GM18511 (cell line): ENCODE measurements around the gene DNAH8.
"Not testable (repeated sequence)": the region's sequence is repeated elsewhere in the genome, so short reads cannot be mapped to it uniquely, and the experiment has no call there.

Experiments used
- ATAC-seq: cut with Tn5 transposase; IDR thresholded peaks from one replicate; pipeline ENCODE4 v1.9.1; 2021; ENCODE audit warnings: mild to moderate bottlenecking, moderate library complexity; ENCODE audit not compliant: unreplicated experiment

Gene DNAH8

DNA sequence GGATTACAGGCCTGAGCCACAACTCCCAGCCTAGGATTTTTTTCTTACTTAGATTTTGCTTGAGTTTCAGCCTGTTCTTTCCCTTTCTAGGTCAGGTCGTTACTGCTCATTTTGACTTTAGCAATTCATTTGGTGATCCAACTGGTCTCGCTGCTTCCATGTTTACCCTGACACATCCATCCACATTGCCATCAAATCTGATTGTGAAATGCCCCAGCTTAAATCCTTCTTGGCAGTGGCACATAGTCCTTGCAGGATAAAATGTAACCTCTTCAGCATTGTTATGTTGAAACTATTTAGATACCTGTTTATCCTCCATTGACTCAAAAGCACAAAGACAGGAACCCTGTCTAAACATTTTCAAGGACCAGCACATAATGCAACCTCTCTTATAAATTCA is 77.2 kb downstream of the DNAH8 start:
- ATAC-seq, result no peak

DNA sequence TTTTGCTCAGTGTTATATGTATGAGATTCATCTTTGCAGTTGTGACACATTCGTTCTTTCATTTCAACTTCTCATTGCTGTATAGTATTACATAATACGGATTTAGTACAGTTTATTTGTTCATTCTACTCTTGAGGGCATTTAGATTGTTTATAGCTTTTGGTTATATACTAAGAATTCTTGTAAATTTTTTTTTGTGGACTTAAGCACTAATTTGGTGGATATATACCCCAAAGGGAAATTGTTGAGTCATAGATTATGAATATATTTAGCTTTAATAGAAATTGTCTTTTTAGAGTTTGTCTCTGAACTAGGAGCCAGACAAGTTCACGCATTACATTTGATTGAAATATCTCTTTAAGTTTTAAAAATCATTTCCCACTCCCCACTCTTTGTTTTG is 79.6 kb downstream of the DNAH8 start:
- ATAC-seq, result no peak

- no peak for ATAC-seq
Observed at GRCh38 chr6:38796006-38796405, 80.9 kb downstream of the DNAH8 start.

GRCh38 chr6:38796437-38796836 is 81.3 kb downstream of the DNAH8 start:
- ATAC-seq, result not testable (repeated sequence)

- ATAC-seq, result no peak
Observed at GRCh38 chr6:38796850-38797249, 81.7 kb downstream of the DNAH8 start.

DNA sequence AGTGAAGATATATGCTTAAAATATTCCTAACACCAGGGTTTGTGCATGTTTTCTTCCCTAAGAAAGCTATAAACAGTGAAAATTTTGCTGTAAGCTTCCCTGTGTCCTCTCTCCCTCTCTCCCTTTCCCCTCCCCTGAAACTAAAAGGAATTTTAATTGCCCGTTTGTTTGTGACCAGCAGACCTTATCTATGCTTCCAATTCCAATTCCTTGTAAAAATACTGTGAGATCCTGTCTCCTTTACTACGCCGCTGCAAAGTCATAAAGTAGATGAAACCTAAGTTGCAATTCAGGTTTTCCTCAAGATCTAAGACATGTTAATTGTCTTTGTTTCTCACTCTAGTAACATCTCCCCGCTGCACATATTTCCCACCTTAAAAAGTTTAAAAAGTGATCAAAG is 82.3 kb downstream of the DNAH8 start:
- ATAC-seq, result no peak

DNA sequence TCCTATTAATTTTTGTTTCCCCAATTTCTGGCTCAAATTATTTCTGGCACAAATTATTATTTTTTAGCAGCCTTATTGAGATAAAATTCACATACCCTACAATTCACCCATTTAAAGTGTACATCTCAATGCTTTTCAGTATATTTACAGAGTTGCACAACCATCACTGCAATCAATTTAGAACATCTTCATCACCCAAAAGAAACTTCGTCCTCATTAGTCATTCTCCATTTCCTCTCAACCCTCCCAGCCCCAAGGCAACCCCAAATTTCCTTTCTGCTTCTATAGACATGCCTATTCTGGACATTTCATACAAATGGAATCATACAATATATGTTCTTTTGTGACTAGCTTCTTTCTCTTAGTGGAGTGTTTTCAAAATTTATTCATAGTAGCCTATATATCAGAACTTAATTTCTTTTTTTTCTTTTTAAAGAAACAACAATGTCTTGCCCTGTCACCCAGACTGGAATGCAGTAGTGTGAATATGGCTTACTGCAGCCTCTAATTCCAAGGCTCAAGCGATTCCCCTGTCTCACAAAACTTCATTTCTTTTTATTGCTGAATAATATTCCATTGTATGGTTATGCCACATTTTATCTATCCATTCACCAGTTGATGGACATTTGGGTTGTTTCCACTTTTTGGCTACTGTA is 84.5 kb downstream of the DNAH8 start:
- ATAC-seq, result no peak

DNA sequence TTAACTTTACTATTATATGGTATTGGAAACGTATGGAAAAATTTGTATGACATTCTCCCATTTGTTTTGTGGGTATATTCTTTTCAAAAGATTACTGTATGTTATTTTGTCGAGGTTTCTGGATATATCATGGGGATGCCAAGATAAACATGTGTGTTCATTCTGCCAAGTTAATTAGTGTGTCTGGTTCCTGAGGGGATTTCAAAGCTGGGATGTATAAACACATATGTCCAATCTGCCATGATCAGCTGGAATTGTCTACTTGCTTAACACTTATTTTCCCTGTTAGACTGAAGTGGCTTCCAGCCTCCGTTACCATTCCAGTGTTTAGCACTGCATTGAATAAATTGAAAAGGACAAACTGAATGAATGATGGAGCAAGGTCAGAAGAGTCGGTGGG is 86.2 kb downstream of the DNAH8 start:
- ATAC-seq, result no peak

DNA sequence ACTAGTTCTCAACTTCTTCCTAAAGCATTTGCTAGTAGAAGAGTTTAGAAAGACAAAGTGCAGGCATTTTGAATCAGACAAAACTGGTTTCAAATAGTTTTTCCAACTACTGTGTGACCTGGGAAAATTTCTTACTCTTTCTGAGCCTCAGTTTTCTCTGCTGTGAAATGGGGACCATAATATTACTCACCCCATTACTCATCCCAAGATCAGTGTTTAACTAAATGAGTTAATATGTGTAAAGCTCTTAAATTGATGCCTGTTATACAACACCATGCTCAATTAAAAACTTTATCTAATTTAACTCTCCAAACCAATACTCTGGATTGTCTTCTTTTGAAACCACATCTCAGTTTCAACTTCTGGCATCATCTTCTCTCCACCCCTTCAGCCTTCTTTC is 87.4 kb downstream of the DNAH8 start:
- no peak for ATAC-seq

GRCh38 chr6:38803129-38803528 is 88.0 kb downstream of the DNAH8 start:
- no peak for ATAC-seq

GRCh38 chr6:38804358-38804757 is 89.2 kb downstream of the DNAH8 start:
- ATAC-seq, result no peak

DNA sequence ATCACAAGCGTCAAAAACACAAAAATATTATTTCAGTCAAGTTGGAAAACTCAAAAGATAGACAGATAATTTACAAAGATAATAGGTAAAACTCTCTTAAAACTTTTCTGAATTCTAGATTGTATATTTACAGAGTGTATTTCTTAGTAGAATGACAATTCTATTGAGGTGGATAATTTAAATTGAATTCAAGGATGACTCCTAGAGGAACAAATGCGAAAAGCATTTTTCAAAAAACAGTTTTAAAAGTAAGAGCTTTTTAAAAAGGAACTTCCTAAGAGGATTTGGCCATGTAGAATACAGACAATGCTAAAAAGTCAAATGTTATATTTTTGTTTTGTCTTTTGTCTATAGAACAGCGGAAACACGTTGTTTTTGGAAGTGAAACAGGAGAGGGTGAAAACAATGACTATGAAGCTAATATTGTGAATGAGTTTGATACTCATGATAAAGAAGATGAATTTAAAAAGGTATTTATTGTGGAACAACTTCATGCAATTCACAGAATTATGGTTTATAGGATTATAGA is 90.1 kb downstream of the DNAH8 start:
- no peak for ATAC-seq

- ATAC-seq, result no peak
Observed at GRCh38 chr6:38805692-38806091, 90.6 kb downstream of the DNAH8 start.

- ATAC-seq, result no peak
Observed at GRCh38 chr6:38806271-38806670, 91.2 kb downstream of the DNAH8 start.

DNA sequence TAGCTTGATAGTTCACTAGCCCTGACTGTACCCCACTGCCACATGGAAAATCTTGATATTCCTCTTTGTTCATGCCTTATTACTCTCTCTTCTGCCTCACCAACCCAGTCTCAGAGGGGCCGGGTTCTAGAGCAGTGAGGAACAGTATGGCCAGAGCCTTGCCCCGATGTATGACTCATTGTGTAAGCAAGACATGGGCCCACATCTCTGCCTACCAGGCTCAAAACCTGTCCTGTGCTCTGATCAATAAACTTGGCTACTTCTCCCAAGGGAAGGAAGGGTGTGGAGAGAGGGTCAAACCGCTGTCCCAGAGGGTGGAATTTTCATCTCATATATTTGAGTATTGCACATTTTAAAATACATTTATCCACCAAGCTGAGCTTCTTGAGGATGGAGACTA is 91.7 kb downstream of the DNAH8 start:
- ATAC-seq, result no peak

GRCh38 chr6:38808039-38808438 is 92.9 kb downstream of the DNAH8 start:
- no peak for ATAC-seq

DNA sequence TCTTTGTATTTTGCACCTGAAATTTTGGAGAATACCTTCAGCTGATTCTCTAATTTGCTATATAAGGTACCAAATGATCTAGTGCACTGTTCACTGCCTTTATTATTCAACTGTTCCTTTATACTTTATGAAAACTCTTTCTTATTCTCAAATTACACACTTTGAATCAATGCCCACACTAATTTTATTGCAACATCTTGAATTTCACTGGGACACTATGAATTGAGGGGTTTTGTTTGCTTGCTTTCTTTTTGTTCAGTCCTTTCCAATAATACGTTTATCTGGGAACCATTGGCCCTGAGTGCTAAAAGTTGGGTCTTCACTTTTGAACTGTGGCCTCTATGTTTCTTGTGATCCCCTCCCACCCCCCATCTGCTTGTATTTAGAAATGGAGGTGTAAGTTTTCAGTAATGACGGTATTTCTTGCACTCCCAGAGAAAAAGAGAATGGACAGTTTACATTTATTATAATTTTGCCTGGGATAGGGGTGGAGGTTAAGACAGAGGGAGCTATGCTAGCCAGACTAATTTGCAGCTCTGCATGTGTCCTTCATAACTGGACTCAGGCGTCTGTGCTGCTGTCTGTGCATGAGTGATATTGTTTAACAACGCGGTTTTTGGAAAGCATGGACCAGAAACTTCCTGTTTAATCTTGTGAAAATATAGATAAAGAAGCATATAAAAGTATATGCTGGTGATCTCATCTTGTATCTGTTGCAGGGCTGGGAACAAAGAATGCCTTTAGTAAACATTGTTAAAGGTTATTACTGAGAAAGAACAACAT is 98.1 kb downstream of the DNAH8 start:
- no peak for ATAC-seq

DNA sequence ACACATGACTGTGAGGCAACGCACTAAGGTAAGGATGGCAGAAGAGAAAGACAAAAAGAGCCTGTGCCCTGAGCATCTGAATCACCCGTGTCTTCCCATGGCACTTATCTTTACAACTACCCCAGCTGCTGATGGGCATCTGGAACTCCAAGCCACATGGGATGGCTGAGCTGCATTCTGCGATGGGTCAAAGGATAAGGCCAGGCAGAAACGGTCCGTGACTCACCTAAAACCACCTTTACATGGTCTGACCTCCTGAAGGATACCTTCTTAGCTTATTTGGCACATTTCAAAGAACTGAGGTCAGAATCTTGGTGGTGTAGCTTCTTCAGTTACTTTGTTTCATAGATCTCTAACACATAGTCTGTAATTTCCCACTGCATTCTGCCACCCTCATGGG is 99.7 kb downstream of the DNAH8 start:
- no peak for ATAC-seq

- no peak for ATAC-seq
Observed at GRCh38 chr6:38815250-38815649, 100.1 kb downstream of the DNAH8 start.

DNA sequence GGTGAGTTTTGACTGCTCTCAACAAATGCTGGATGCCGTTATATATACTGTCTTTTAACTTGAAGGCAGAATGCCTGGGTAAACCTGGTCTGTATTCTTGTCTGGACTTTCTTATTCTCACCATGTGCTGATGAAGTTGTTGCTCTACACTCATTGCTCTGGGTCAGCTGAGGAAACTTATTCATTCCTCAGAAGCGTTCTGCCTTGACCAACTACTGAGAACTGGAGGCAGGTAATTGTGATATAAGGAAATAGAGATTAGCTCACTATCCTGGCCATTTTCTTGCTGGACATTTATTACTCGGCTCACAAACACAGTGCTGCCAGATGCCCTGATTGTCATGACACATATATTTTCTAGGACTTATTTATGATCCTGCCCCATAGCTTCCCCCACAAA is 103.6 kb downstream of the DNAH8 start:
- no peak for ATAC-seq

DNA sequence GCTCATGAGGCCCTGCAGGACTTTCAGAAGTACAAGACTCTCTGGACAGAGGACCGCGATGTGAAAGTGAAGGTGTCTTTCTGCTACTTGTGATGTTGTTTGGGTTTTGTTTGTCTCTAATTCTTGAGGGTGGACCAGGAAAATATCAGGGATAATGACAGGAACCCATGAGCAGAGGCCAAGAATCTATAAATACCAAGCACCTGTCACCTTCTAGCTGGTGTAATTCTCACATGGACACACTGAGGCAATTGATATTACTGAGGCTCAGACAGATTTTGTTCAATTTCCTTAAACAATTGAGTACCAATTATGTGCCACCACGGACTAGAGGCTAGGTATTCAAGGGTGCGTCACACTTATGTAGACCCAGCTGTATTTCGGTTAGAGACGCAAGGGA is 107.9 kb downstream of the DNAH8 start:
- ATAC-seq, result no peak

GRCh38 chr6:38824243-38824894 is 109.3 kb downstream of the DNAH8 start:
- no peak for ATAC-seq
